DMS53 treated with DMSO at 0.1 percent for 48 hours (cell line): Measurements from ENCODE around the gene CHM.
"Not testable (repeated sequence)": the region's sequence is repeated elsewhere in the genome, so short reads cannot be mapped to it uniquely, and the experiment has no call there.

Experiments used
- DNase-seq: peaks from one replicate; lab custom pipeline; 2025; ENCODE audit not compliant: unreplicated experiment; lab: John Stamatoyannopoulos, UW

Gene CHM

DNA sequence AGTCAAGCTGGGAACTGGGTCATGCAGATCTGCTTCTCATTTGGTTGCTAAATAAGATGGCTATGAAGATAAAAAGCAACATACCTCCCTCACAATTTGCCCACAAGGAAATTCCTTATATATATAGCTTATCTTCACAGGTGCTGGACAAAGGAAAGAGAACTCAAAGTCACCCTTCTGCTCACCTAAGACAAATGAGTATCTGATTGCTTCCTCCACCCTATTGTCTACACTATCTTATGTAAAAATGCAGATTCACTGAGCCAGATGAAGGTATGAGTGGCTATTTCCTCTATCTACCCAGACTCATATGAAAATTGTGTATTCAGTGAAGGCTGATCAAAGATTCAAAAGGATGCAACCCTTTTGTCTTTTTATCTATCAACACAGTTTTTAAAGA, 50.8 kb downstream of the CHM start:
- peak; percentile 35 for DNase-seq

DNA sequence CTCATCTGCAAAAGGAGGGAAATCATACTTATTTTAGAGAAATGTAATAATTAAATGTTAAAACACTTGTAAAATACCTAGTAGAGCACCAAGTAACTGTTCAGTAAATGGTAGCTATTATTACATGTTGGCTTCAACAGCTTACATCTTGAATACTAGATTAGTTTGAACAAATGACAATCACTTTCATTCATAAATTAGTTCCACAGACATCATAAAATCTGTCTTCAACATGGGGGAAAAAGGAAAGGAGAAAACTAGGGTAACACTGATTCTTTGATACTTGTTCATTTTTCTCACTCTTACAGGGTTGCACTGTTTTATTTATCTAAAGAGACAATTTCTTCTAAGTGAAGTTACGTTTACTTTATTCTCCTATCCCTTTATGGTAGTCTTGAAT, 51.7 kb downstream of the CHM start:
- no peak for DNase-seq

DNA sequence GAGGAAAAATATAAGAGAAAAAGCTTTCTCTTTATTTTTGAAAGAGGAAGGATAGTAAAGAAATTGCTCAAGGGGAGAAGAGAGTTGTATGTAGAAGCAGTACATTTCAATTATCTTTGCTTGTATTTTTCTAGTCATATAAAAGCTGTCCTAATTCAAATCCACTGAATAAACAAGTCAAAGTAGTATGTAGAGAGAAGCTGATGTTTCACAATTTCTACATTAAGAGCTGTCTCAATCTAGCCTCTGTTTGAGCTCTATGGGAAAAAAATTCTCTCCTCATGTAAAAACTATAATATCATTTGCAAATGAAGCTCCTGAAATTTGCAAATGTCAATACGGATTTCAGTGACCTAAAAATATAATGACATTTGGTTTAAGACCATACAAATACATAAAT, 52.6 kb downstream of the CHM start:
- no peak for DNase-seq

DNA sequence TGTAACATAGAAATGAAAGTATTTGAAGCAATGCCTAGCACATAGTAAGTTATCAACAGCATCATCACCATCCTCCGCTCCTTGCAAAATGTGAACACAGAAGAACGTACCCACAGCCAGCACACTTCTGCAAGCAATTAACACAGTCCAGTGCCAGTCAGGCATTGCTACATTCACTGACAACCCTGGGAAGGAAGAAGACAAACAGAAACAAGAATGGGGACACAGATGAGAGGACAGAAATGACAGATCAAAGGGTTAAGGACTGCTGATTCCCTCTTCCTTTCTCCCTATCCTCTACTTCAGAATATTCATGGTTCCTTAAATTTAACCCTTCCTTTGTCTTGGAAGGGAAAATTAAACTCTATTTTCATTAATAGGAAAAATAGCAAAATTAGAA, 53.1 kb downstream of the CHM start:
- DNase-seq, result peak; percentile 11

DNA sequence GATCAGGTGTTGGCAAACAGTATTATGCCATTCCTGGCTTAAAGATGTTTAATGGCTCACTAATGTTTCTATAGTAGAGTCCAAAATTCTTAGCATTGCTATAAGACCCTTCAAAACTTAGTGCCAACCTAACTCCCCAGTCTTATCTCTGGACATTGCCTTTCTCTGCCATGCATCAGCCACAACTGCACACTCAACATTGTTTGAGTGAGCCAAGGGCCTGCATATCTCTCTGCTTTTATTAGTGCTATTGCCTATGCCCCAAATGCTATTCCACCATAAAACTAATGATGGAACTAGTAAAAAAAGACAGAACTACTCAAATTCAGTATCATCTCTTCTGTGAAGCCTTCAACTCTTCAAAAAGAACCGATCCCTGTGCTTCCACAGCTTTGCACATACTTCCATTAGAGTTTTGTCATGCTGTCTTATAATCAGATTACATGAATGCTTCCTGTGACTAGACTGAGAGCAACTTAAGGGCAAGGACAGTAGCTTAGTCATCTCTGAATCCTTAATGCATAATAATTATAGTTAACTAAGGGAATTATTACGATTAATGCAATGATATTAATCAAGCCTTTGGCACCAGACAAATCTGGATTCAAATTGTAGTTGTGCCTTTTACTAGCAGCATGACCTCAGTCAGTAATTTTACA, 53.7 kb downstream of the CHM start:
- DNase-seq, result peak; percentile 11

DNA sequence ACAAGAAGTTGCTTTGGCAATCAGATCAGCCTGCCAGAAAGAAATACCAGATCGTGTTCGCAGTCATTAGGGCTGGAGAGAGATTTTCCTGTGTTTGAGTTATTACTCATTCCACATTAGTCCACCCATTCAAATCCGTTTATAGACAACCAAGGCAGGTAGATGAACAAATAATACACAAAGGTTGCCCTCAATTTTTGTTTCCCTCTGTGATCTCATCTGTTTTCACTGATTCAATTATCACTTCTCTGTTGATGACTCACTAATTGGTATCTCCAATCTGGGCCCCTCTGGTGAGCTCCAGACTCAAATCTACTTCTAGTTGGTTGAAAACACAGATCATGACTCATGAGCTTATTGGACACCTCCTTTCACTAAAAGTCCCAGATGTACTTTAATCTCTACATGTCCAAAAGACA, 54.5 kb downstream of the CHM start:
- peak; percentile 81 for DNase-seq

DNA sequence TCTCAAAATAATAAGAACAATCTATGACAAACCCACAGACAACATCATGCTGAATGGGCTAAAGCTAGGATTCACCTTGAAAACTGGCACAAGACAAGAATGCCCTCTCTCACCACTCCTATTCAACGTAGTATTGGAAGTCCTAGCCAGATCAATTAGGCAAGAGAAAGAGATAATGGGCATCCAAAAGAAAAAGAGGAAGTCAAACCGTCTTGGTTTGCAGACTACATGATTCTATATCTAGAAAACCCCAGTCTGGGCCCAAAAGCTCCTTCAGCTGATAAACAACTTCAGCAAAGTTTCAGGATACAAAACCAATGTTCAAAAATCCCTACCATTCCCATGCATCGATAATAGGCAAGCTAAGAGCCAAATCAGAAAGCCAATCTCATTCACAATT, 59.0 kb downstream of the CHM start:
- no peak for DNase-seq

DNA sequence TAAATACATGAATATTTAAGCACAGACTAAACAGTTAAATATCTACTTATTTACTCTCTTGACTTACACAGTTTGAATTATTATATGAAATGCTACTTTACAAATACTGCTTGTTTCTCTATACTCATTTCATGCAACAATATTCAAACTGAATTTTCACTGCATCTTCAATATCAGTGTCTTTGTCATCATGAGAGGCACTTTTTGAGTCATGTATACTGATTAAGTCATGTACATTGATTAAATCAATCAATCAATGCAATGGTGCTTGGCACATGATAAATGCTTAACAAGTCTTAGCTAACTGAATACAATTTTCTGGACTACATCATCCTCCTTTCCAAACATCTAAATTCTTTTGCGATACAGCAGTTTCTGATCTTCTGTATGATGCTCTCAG, 67.1 kb downstream of the CHM start:
- no peak for DNase-seq

DNA sequence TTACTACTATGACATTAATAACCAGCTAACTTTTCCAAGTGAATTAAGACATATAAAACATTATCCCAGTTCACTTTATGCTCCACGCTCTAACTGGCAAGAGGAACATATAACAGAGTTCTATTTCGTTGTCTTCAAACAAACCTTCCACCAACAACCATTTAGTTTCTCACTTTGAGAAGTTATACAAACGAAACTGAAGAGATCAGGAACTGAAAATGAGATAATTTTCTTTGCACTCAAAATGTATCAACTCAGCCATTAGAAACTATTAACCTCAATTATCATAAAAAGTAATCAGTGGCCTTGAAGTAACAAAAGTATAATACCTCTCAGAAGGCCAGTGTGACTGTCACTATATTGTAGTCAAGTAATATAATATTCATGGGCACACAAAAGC, 70.1 kb downstream of the CHM start:
- no peak for DNase-seq

DNA sequence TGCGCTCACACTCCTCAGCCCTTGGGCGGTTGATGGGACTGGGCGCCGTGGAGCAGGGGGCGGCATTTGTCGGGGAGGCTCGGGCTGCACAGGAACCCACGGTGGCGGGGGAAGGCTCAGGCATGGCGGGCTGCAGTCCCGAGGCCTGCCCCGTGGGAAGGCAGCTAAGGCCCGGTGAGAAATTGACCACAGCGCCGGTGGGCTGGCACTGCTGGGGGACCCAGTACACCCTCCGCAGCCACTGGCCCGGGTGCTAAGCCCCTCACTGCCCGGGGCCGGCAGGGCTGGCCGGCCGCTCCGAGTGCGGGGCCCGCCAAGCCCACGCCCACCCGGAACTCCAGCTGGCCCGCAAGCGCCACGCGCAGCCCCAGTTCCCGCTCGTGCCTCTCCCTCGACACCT, 75.0 kb downstream of the CHM start:
- not testable (repeated sequence) for DNase-seq

DNA sequence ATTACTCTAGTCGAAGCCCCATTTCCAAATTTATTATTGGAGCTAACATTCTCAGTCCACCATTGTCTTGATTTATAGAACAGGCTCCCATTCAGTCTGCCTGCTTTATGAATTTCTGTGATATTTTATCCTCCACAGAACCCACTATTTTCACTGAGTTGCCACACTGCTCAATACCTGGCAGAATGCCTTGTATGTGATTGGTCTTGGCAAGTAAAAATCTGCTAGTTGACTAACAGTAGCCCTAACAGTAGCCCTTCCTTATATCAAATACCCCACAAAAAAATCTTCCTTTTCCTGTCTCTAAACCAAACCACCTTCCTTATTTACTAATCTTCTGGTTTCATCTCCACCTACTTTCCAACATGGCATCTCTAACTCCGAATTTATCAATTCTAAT, 82.6 kb downstream of the CHM start:
- DNase-seq, result no peak

DNA sequence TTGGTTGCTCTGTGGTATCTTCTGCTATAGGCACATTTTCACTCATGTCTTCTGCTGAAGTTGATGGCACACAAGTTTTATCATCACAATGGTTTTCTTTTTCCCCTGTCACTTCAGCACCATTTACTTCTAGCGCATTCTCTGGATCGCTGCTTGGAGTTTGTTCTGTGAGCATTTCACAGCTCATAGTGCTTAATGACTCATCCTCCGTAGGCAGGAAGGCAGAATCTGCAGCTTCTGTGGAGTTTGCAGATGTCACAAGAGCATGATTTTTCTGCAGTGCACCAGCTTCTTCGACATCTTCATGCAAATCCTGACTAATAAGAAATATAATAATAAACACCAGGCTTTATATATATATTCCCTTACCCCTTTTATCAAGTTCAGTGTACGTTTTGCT, 83.6 kb downstream of the CHM start:
- DNase-seq, result peak; percentile 5

DNA sequence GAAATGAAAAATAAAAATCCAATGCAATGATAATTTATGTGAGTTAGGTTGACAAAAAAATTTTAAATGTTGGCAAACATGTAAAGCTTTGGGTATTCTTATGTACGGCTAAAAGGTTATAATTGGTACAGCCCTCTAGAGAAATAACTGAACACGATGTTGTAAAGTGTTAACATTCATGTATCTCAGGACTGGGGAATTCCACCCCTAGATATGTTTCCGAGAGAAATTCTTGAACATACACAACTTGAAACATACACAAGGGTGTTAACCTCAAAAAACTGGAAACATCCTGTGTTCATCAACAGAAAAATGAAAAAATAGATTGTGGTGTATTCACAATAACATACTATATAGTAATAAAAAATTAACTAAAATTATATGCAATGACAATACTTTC, 91.8 kb downstream of the CHM start:
- no peak for DNase-seq

DNA sequence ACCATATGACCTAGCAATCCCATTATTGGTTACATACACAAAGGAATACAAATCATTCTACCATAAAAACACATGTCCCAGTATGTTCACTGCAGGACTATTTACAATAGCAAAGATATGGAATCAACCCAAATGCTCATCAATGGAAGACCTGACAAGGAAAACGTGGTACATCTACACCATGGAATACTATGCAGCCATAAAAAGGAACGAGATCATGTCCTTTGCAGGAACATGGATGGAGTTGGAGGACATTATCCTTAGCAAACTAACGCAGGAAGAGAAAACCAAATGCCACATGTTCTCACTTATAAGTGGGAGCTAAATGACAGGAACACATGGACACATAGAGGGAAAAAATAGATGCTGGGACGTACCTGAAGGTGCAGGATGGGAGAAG, 102.6 kb downstream of the CHM start:
- DNase-seq, result not testable (repeated sequence)

DNA sequence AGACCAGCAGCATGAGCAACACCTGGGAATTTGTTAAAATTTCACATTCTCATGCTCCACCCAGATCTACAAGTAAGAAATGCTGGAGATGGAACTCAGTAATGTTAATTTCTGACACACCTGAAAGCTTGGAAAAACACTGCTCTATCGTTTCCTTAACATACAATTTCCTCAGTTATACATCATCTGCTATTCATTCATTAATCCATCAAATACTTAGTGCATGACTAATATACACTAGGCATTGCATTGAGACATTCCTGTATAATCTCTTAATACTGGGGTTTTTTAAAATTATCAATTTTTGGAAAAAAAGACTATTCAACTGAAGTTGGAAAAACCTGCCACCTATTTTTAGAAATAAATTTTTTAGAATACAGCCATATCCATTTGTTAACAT, 106.1 kb downstream of the CHM start:
- no peak for DNase-seq

DNA sequence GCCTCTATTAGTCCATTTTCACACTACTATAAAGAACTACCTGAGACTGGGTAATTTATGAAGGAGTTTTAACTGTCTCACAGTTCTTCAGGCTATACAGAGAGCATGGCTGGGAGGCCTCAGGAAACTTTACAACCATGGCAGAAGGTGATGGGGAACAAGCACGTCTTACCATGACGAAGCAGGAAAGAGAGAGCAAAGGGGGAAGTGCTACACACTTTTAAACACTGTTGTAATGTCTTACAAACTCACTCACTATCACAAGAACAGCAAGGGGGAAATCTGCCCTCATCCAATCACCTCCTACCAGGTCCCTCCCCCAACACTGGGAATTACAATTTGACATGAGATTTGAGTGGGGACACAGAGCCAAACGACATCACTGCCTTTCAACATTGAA, 107.4 kb downstream of the CHM start:
- DNase-seq, result not testable (repeated sequence)

DNA sequence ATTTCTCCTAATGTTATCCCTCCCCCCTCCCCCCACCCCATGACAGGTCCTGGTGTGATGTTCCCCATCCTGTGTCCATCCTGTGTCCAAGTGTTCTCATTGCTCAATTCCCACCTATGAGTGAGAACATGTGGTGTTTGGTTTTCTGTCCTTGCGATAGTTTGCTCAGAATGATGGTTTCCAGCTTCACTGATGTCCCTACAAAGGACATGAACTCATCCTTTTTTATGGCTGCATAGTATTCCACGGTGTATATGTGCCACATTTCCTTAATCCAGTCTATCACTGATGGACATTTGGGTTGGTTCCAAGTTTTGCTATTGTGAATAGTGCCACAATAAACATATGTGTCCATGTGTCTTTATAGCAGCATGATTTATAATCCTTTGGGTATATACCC, 113.0 kb downstream of the CHM start:
- DNase-seq, result not testable (repeated sequence)

DNA sequence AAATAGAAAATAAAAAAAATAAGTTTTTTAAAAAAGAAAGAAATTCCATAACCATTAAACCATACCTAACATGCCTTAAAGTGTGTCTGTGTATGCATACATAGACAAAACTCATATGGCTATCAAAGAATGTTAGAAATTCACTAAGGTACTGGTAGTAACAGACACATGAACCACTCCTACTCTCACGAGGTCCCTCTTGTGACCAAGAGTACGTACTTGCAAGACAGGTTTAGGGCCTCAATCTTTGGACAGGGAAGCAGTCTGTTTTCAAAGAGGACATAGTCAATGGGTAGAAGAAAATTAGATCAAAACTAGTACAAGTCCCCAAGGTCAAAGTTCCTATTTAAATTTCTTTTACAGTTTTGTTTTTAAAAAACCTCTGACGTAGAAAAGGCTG, 117.3 kb downstream of the CHM start:
- no peak for DNase-seq

DNA sequence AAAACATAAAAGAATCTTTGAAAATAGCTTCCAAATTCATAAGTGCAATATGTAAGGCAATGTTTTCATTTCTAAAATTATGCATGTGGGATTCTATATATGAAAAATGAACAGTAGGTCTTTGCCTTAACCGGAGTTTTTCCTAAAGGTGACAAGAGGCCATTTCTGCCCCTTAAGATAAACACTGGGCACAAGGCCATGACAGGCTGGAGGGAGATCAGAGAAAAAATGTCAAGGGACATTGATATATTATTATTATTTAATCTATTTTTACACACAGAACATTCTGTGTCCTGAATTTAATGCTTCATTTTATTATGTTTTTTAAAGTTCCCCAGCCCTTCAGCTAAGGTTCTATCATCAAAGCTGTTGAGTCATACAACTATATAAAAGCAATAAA, 118.8 kb downstream of the CHM start:
- no peak for DNase-seq

DNA sequence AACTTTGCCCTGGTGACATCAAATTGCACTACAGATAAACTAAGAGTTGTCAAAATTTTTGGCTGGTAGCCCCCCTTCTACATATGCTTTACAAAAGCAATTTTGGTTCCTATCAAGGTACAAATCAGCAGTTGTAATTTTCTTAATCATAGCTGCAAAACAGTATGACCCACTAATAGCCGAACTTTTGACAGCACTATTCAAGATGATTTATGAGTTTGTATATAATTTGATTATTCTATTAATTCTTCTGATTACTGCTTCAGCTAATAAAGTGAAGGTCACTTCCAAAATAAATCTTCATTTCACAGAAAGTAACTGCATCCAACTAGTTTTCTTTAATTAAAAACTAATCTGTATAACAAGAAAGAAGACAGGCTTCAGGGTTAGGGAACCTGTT, 119.6 kb downstream of the CHM start:
- DNase-seq, result no peak

DNA sequence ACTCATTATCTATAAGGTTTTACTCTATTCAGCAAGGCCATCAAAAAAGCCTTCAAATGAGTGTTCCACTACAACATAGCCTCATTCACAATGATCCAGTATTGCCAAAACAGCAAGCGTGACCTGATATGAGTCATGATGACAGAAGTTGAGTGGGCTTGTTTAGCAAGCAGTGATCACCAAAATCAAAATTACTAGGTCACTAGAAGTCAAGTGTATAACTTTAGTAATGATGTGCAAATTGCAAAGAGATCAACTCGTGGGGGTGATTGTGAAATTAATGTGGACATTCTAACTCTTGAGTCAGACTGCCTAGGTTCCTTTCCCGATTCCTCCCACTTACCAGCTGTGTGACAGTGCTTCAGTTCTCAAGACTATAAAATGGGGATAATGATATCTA, 124.5 kb downstream of the CHM start:
- DNase-seq, result no peak

DNA sequence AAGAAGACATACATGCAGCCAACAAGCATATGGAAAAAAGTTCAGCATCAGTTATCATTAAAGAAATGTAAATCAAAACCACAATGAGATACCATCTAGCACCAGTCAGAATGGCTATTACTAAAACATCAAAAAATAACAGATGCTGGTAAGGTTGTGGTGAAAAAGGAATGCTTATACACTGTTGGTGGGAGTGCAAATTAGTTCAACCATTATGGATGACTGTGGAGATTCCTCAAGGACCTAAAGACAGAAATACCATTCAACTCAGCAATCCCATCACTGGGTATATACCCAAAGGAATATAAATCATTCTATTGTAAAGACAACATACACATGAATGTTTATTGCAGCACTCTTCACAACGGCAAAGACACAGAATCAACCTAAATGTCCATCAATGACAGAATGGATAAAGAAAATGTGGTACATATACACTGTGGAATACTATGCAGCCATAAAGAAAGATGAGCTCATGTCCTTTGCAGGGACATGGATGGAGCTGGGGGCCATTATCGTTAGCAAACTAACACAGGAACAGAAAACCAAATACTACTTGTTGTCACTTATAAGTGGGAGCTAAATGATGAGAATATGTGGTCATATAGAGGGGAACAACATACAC, 130.6 kb downstream of the CHM start:
- DNase-seq, result not testable (repeated sequence)

DNA sequence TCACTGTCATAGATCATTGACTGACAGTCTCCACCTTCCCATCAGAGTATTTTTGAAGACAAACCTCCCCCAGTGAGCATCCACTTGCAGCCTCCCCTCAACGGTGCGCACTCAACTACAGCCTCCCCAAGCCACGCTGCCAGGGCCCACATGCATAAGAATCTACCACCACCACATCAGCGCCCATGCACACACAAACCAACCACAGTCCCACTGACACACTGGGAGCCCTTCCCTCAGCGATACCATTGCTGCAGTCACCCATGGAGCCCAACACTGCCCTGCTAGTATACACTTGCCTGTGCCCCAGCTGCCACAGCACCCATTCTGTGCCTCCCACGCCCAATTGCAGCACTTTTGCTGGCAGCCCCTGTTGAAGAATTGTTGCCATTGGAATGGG, 132.9 kb downstream of the CHM start:
- no peak for DNase-seq
